Fibroblast of lung (primary cell): ENCODE results near the gene RBFOX1.

Experiments
- CTCF ChIP-seq, 2 donors: IDR thresholded peaks in 1 of 2; conservative IDR thresholded peaks in 1 of 2; 1 replicate in 1 of 2; 2 replicates in 1 of 2; pipeline ENCODE4 v1.5.1; 2011 to 2012; ENCODE audit warnings: low read length in 2 of 2, control low read depth in 1 of 2, inconsistent platforms in 1 of 2, low read depth in 1 of 2, mild to moderate bottlenecking in 1 of 2
- EZH2 ChIP-seq: IDR thresholded peaks from 2 replicates; pipeline ENCODE4 v1.5.1; 2012; ENCODE audit warnings: low read length, control low read depth, mild to moderate bottlenecking; ENCODE audit errors: missing control alignments

DNA sequence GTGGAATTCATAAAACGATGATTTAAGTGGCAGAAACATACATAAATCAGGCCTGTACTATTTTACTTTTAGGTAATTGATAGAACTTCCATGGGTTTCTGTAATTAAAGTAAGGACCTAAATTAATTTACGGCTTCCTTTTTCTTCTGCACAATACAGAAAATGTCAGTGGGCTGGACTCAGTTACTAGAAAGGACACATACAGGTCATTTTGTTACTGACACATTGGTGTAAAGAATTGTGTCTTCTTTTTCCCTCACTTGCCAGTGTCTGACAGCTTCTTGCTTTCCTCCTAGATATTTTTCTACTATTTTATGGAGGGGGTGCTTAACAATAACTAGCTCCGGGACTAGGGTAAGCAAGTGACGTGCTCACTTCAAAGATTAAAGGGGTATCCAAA is 304.8 kb downstream of the RBFOX1 start:
- TF ChIP-seq CTCF (conservative IDR thresholded peaks at IDR 0.05 in 1 of 2, IDR thresholded peaks at IDR 0.05 in 1 of 2; ENCODE audit: low read depth in 1 of 2, low read length in 2 of 2) (no peak), EZH2 (no peak)
